T-helper 1 cell treated with Interleukin-12 subunit alpha and Interleukin-12 subunit beta and Interleukin-4 antibody, amounts not matched to agents 30 ng/mL and 1 ng/mL, for 36 hours (primary cell): ENCODE results near the gene SGMS1. TPM values are rescaled to one million over a fixed set of nuclear protein-coding genes. Genes with fewer than 3 reads are reported as not detected.
"Not testable (repeated sequence)": the region's sequence is repeated elsewhere in the genome, so short reads cannot be mapped to it uniquely, and the experiment has no call there.

ENCODE experiments used
- intact Hi-C: fragments of 100-400 bp; cut with micrococcal nuclease; formaldehyde crosslinking; loops from one replicate; pipeline ENCODE4 v1.15.1; 2024
- total RNA-seq: library from RNA; stranded (reverse); gene quantifications from 2 replicates; pipeline ENCODE4 v1.2.3, GENCODE V29; 2022

Gene SGMS1
- total RNA-seq: 24.4 TPM in 2 replicates

DNA sequence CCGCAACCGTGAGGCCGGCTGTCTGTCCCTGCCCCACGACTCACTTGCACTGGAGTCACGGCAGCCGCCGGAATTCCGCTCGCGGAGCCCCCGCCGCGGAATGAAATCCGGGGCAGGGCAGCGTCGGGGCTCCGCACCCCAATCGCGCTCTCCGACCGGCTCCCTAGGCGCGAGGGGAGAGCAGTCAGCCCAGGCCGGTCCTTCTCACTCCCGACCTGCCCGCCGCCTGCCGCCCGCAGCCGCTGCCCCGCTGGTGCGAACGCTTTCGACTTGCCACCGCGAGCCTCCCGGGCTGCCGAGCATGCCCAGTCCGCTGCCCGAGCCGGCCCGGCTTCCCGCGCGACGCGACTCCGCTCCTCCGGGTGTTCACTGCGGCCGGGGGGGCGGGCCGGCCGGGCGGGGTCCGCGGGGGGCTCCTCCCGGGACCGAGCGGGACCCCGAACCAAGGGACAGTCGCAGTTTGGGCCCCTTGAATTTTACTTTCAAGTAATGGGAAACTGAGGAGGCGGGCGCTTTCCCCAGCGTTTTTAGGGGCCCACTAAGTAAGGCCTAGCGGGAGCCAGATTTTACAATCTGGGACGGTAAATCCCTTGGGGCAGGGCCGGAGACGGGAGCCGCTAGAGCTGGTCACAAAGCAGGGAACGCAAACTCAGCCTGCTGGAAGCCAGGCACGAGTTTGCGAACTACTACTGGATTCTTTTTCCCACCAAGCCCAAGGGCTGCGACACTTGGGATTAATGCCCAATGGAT is at the start of gene SGMS1:
Gene SGMS1 (minus strand): TSS at position 294 of the 750 bp plus-strand sequence. CDS start 279,842 bp downstream, outside the sequence.
- intact Hi-C loops: loop anchor here (1.0 to 10.0 kb wide), 8 partner anchors 63 to 1085 kb away; partner anchors contain the start of genes ERCC6, PARG, TIMM23B and WASHC2A

GRCh38 chr10:50672152-50672551 is 48.4 kb upstream of the SGMS1 start:
- intact Hi-C loops: loop anchor here (1.0 to 10.0 kb wide), 3 partner anchors 36 to 53 kb away; no protein-coding TSS in a partner anchor

DNA sequence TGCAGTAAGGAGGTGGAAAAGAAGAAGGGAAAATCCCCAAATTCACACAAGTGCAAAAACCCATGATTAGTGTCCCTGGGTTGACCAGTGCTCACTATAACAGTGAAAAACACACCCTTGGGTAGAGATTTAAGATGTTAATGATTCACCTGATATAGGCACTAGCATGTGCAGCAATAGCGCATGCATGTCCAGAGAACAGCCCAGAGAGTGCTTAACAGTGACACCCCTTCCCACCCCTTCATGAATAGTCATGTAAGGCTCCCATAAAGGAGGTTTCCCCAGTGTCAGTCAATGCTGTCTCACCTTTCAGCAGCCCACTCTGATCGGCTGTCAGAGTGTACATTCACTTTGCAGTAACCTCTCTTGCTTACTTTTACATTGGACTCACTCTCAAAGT is 47.9 kb upstream of the SGMS1 start:
- intact Hi-C loops: loop anchor here (1.0 to 10.0 kb wide), 3 partner anchors 35 to 53 kb away; no protein-coding TSS in a partner anchor

DNA sequence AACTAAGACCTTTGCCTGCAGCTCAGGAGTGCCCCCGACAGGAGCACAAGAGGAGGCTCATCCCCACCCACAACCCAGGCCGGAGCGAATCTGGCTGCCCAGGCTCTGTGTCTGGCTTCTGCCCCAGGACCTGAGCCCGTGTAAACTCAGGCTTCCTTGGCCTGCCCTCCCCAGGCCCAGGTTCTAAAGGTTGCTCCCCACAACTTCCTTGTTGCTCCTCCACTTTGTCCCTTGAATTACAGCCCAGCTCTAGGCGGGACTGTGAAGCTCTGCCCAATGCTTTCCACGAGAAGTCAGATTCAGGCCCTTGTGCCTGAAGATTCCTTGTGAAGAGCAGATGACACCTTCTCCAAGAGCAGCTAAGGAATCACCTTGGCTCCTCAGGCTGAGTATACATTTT is 46.2 kb upstream of the SGMS1 start:
- intact Hi-C loops: loop anchor here (10.0 kb wide), 1 partner anchor 55 kb away; no protein-coding TSS in a partner anchor

GRCh38 chr10:50667353-50667752 is 43.6 kb upstream of the SGMS1 start:
- intact Hi-C loops: not testable (repeated sequence)

DNA sequence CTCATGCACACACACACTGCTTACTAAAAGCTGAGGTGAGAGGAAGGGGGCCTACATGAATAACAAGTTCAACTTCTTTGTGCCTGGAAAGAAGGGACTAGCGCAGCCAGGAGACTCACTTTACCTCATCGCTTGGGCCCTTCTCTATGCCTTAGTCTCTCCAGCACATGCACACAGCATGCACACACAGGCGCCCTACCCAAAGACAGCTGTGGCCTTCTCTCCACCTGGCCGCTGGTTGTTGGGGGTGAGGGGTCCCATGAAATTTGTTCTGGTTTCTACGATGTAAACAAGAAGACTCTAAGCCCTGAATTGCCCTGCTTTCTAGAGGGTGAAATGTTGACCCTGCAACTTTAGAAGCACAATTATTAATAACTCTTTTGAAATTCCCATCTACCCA is 38.7 kb upstream of the SGMS1 start:
- intact Hi-C loops: not testable (repeated sequence)

- intact Hi-C loops: not testable (repeated sequence)
These were observed 37.8 kb upstream of the SGMS1 start for GRCh38 chr10:50661563-50661962.

GRCh38 chr10:50659865-50660730 is 36.3 kb upstream of the SGMS1 start:
- intact Hi-C loops: not testable (repeated sequence)

- intact Hi-C loops: not testable (repeated sequence)
These were observed 35.5 kb upstream of the SGMS1 start for GRCh38 chr10:50659016-50659864.

GRCh38 chr10:50658165-50658564 is 34.4 kb upstream of the SGMS1 start:
- intact Hi-C loops: no loop called here

DNA sequence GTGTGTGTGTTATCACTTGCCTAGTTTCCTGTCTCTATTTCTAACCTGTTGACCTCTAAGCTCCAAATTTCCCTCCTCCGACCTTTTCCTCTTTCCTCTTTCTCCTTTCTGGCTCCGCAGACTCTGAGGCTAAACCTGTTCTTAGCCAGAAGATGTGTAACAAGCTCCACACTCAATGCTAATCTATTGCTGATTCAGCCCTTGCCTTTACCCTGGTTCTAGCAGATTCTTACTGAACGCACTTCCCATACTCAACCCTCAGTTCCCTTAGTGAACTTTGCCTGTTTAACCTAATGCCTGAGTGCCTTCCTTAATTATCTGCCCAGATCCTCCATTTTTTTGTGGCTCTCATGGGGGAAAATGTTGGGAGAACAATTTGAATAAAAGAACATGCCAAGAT is 30.0 kb upstream of the SGMS1 start:
- intact Hi-C loops: loop anchor here (1.0 to 2.0 kb wide), 5 partner anchors 17 to 286 kb away; no protein-coding TSS in a partner anchor

DNA sequence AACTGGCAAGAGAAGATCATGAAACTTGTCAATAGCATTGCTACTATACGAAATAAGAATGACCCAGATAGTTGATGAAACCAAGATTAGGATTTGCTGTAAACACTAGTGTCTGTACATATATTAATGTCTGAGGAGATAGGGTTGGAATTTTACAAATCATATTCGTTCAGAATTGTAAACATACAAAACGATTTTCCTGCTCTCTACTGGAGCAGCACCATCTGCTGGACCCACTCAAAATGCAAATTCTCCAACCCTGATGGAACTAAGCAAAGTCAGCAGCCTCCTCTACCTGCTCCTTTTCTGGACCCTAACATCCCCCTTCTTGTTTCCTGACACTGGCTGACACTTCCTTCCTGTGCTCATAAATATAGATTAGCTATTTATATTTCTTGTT is 29.4 kb upstream of the SGMS1 start:
- intact Hi-C loops: loop anchor here (1.0 to 2.0 kb wide), 5 partner anchors 17 to 286 kb away; no protein-coding TSS in a partner anchor

DNA sequence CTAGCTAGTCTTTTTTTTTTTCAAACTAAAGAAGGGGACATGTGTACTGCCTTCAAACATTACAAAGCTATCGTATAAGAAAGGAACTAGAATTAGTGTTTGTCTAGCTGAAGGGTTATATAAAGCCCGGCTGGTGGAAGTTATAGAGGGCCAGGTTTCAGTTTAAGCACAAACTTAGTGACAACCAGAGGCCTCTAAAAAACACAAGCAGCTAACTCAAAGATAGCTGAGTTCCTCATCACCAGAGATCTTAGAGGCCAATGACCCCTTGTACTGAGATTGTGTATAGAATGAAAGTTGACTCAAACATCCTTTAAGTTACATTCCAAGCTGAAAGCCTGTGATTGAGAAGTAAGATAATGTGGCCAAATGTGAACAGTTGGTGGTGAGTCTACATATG is 28.1 kb upstream of the SGMS1 start:
- intact Hi-C loops: loop anchor here (2.0 kb wide), 1 partner anchor 99 kb away; no protein-coding TSS in a partner anchor

DNA sequence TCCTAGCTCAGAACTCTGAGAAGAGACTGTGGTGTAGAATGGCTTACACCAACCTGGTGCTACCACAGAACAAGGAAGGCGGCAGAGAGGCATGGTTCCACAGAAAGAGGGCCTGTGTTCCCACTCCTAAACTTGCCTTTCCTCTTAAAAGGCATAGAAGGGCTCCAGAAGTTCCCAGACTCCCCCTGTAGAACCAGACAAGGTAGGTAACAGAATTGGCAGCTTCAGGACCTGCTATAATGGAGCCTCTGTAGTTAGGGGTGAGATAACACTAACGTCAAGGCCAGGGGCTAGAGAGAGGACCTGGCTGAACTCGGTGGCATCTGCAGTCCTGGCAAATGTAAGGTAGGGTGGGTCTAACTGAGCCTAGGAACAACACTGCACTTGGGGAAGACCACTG is 26.7 kb upstream of the SGMS1 start:
- intact Hi-C loops: no loop called here

- intact Hi-C loops: no loop called here
These were observed 25.1 kb upstream of the SGMS1 start for GRCh38 chr10:50648935-50649227.

DNA sequence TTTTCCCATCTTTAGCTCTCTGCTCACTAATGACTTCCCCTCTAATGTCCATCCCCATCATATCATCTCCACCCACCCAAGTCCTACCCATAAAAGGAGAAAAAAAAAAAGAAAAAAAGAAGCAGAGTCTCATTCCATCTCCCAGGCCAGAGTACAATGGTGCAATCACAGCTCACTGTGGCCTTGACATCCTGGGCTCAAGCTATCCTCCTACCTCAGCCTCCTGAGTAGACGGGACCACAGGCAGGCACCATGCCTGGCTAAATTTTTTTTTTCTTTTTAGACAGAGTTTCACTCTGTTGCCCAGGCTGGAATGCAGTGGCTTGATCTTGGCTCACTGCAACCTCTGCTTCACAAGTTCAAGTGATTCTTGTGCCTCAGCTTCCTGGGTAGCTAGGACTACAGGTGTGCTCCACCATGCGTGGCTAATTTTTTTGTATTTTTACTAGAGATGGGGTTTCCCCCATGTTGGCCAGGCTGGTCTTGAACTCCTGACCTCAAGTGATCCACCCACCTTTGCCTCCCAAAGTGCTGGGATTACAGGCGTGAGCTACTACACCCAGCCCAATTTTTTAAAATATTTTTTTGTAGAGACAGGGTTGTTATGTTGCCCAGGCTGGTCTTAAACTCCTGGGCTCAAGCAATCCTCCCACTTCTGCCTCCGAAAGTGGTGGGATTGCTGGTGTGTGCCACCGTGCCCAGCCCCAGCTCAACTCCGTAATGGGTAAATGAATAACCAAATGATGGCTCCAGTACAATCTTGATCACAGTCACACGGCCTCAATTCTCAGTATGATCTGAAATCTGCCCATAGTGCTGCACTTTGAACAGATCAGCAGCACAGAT is 24.6 kb upstream of the SGMS1 start:
- intact Hi-C loops: no loop called here

GRCh38 chr10:50647350-50647749 is 23.6 kb upstream of the SGMS1 start:
- intact Hi-C loops: not testable (repeated sequence)

- intact Hi-C loops: no loop called here
These were observed 21.5 kb upstream of the SGMS1 start for GRCh38 chr10:50645236-50645635.

DNA sequence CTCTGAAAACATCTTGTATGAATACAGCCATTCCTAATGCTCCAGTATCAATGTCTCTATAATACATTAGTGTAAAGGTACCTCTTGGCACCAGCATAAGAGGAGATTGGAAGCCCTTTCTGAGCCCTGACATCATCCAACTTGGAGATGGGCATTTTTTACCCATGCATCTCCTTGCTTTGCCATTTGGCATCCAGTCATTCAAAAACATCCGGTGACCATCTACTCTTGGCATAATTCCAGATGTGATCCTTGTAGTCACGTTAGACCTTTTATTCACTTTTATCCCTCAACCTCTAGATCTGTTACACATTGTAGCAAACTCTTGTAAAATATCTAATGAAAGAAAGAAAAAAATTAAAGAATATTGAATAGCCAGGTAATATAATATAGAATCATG is 17.9 kb upstream of the SGMS1 start:
- intact Hi-C loops: no loop called here

DNA sequence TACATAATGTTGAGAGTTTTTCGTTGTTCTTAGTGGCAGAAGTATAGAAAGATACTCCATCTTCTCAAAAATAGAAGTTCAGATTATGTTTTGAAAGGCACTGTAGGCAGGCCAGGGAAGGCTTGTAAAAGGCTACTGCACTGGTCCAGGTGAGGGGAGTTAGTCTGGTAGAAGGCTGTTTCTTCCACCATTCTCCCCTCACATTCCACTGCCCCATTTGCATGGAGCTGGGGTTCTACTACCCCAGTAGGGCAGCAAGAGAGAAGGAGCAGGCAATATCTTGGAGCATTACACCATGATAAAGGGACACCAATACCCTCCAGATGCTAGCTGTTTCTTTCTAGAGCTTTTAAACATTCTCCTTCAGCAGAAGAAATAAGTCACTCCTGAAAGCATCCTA is 16.5 kb upstream of the SGMS1 start:
- intact Hi-C loops: no loop called here
